ENCODE measurements around the gene CUL1.

DNA sequence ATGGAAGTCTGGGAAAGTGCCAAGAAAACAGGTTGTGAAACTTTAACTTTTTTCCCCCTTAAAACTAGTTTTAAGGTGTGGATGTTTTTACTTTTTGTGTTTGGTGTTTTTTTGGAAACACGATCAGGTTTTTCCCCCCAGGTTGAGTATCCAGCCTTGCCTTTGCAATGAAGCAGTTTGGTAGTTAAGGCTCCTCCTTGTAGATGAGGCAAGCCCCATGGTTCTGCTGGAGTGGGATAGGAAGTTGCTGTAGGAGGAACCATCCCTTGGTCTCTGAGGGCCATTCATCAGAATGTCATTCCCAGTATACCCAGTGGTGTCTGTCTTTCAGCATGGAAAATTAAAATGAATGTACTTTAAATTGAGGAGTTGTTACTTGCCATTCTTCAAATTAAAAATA lies 2.7 kb downstream of the CUL1 start:
- TF ChIP-seq EZH2 (IDR thresholded peaks at IDR 0.05) (no peak), POLR2AphosphoS5 (IDR thresholded peaks at IDR 0.05; ENCODE audit: borderline replicate concordance, low read depth, low read length) (no peak), FOXP2 (optimal IDR thresholded peaks at IDR 0.05; ENCODE audit: control extremely low read depth, extremely low read length, insufficient read depth) (no peak)
